H1 (cell line): ENCODE data around the gene SAMD4A. TPM values are rescaled to one million over a fixed set of nuclear protein-coding genes. Genes with fewer than 3 reads are reported as not detected.

Experiments used
- CTCF ChIA-PET: fragments of 300-600 bp; sonication (Branson Sonifier 250); formaldehyde crosslinking; loops from one replicate; lab custom pipeline; 2021; ENCODE audit not compliant: partially characterized antibody; lab: Charles Lee
- POLR2A ChIA-PET: fragments of 300-600 bp; sonication (Branson Sonifier 250); formaldehyde crosslinking; loops from one replicate; lab custom pipeline; 2021; ENCODE audit warnings: inconsistent platforms; ENCODE audit not compliant: partially characterized antibody; lab: Charles Lee
- DNase-seq, 2 experiments: peaks; one replicate each; pipeline versions ENCODE4 v3.0.0 to v3.0.0-alpha.2; 2010 to 2022; ENCODE audit warnings: low spot score in 2 of 2, low read depth in 1 of 2, mixed read lengths in 1 of 2
- FAIRE-seq: peaks from 2 replicates; lab custom pipeline; 2011; peaks lifted over from hg19 to GRCh38; lab: Jason Lieb, UNC
- H2AFZ ChIP-seq: 2 replicates; pipeline ENCODE4 v1.8.1; 2012; ENCODE audit warnings: low read length, inconsistent platforms
- H2AK5ac ChIP-seq: 2 replicates; pipeline ENCODE4 v1.6.1; 2013; ENCODE audit warnings: low read depth, low read length
- H2BK120ac ChIP-seq: replicated peaks from 2 replicates; pipeline ENCODE3; 2013; ENCODE audit warnings: low read depth, low read length, inconsistent platforms
- H2BK12ac ChIP-seq: 2 replicates; pipeline ENCODE4 v1.6.1; 2013; ENCODE audit warnings: low read depth, low read length
- H2BK15ac ChIP-seq: 2 replicates; pipeline ENCODE4 v1.6.1; 2013; ENCODE audit warnings: low read length
- H2BK20ac ChIP-seq: 2 replicates; pipeline ENCODE4 v1.6.1; 2013; ENCODE audit warnings: low read length
- H2BK5ac ChIP-seq: 2 replicates; pipeline ENCODE4 v1.6.1; 2013; ENCODE audit warnings: low read depth, low read length
- H3K14ac ChIP-seq: 2 replicates; pipeline ENCODE4 v1.6.1; 2013; ENCODE audit warnings: inconsistent platforms; ENCODE audit not compliant: insufficient read length
- H3K18ac ChIP-seq: 2 replicates; pipeline ENCODE4 v1.6.1; 2013; ENCODE audit warnings: low read length; ENCODE audit errors: extremely low read depth
- H3K23ac ChIP-seq: 2 replicates; pipeline ENCODE4 v1.6.1; 2013; ENCODE audit warnings: inconsistent platforms; ENCODE audit not compliant: insufficient read length
- H3K23me2 ChIP-seq: 2 replicates; pipeline ENCODE4 v1.6.1; 2013; ENCODE audit warnings: low read depth, low read length
- H3K27ac ChIP-seq: 2 replicates; pipeline ENCODE4 v1.6.1; 2011; ENCODE audit warnings: low read depth, low read length, inconsistent platforms
- H3K27me3 ChIP-seq, 4 experiments: replicated peaks in 1 of 4; 1 replicate in 1 of 4; 2 replicates in 3 of 4; pipeline versions ENCODE4 v1.6.1 to v1.8.1; 2011 to 2013; ENCODE audit warnings: low read length in 3 of 4, mild to moderate bottlenecking in 3 of 4, inconsistent platforms in 2 of 4, mixed read lengths in 2 of 4, moderate library complexity in 1 of 4; ENCODE audit not compliant: control insufficient read depth in 3 of 4, insufficient read depth in 3 of 4; ENCODE audit errors: extremely low read depth in 1 of 4
- H3K36me3 ChIP-seq, 4 experiments: 2 replicates each; pipeline versions ENCODE4 v1.6.1 to v1.8.1; 2011 to 2013; ENCODE audit warnings: mild to moderate bottlenecking in 4 of 4, low read length in 3 of 4, moderate library complexity in 2 of 4, control low read depth in 1 of 4, inconsistent platforms in 1 of 4; ENCODE audit not compliant: insufficient read depth in 4 of 4, control insufficient read depth in 2 of 4
- H3K4ac ChIP-seq: replicated peaks from 2 replicates; pipeline ENCODE3; 2013; ENCODE audit warnings: low read length, low read depth, mixed read lengths, inconsistent platforms; ENCODE audit not compliant: insufficient read length
- H3K4me1 ChIP-seq, 4 experiments: replicated peaks in 1 of 4; 1 replicate in 1 of 4; 2 replicates in 3 of 4; pipeline versions ENCODE4 v1.6.1 to v1.8.1; 2011 to 2013; ENCODE audit warnings: low read length in 3 of 4, inconsistent platforms in 2 of 4, mixed read lengths in 1 of 4; ENCODE audit not compliant: insufficient read depth in 4 of 4, control insufficient read depth in 3 of 4
- H3K4me2 ChIP-seq, 2 experiments: 2 replicates each; pipeline versions ENCODE4 v1.6.1 to v1.8.1; 2011 to 2013; ENCODE audit warnings: low read depth in 2 of 2, low read length in 2 of 2, control low read depth in 1 of 2, inconsistent platforms in 1 of 2, mild to moderate bottlenecking in 1 of 2; ENCODE audit not compliant: insufficient read depth in 1 of 2
- H3K4me3 ChIP-seq, 4 experiments: fragments of 200-600, 300-600 bp in 1 of 4; sonication (generic), shearing (Covaris generic), sonication (Bioruptor Twin) in 1 of 4; 2 replicates each; pipeline versions ENCODE4 v1.5.1 to v1.8.1; 2011 to 2016; ENCODE audit warnings: low read length in 4 of 4, low read depth in 3 of 4, control low read depth in 2 of 4, inconsistent platforms in 2 of 4, mild to moderate bottlenecking in 2 of 4, mixed read lengths in 1 of 4, moderate library complexity in 1 of 4; ENCODE audit not compliant: insufficient read depth in 2 of 4; ENCODE audit errors: extremely low read depth in 1 of 4
- H3K56ac ChIP-seq: replicated peaks from 2 replicates; pipeline ENCODE3; 2013; ENCODE audit warnings: low read depth, mild to moderate bottlenecking, mixed read lengths, low read length, inconsistent platforms; ENCODE audit not compliant: insufficient read length
- H3K79me1 ChIP-seq: 2 replicates; pipeline ENCODE4 v1.6.1; 2013; ENCODE audit warnings: low read depth, low read length, control low read depth
- H3K79me2 ChIP-seq, 2 experiments: 2 replicates each; pipeline versions ENCODE4 v1.6.1 to v1.8.1; 2012 to 2013; ENCODE audit warnings: low read length in 2 of 2, mild to moderate bottlenecking in 2 of 2, inconsistent platforms in 1 of 2; ENCODE audit not compliant: insufficient read depth in 2 of 2, control insufficient read depth in 1 of 2
- H3K9ac ChIP-seq, 4 experiments: replicated peaks in 1 of 4; 1 replicate in 1 of 4; 2 replicates in 3 of 4; pipeline versions ENCODE4 v1.6.1 to v1.8.1; 2011 to 2013; ENCODE audit warnings: low read depth in 3 of 4, low read length in 3 of 4, control low read depth in 2 of 4, mild to moderate bottlenecking in 2 of 4, moderate library complexity in 2 of 4, inconsistent platforms in 1 of 4; ENCODE audit errors: extremely low read depth in 1 of 4
- H3K9me3 ChIP-seq, 2 experiments: 2 replicates each; pipeline versions ENCODE4 v1.6.1 to v1.8.1; 2012 to 2013; ENCODE audit warnings: mild to moderate bottlenecking in 2 of 2, moderate library complexity in 2 of 2, control low read depth in 1 of 2, inconsistent platforms in 1 of 2, low read depth in 1 of 2, low read length in 1 of 2, mixed read lengths in 1 of 2; ENCODE audit not compliant: insufficient read depth in 2 of 2
- H4K20me1 ChIP-seq, 2 experiments: replicated peaks in 1 of 2; 2 replicates each; pipeline versions ENCODE3 to v1.8.1; 2011 to 2013; ENCODE audit warnings: inconsistent platforms in 2 of 2, low read length in 2 of 2, mild to moderate bottlenecking in 1 of 2; ENCODE audit not compliant: insufficient read depth in 2 of 2, control insufficient read depth in 1 of 2
- H4K5ac ChIP-seq: 2 replicates; pipeline ENCODE4 v1.6.1; 2013; ENCODE audit warnings: low read length, low read depth, mixed read lengths, inconsistent platforms; ENCODE audit not compliant: insufficient read length
- H4K8ac ChIP-seq: 2 replicates; pipeline ENCODE4 v1.8.0; 2013; ENCODE audit warnings: mild to moderate bottlenecking, moderate library complexity, low read length, inconsistent platforms; ENCODE audit not compliant: insufficient read depth; ENCODE audit errors: extremely low read depth
- H4K91ac ChIP-seq: replicated peaks from 2 replicates; pipeline ENCODE3; 2013; ENCODE audit warnings: low read length, mixed read lengths, inconsistent platforms; ENCODE audit not compliant: insufficient read length
- BCL11A ChIP-seq, 2 experiments: IDR thresholded peaks; one replicate each; pipeline ENCODE4 v1.6.1; 2011; ENCODE audit warnings: low read depth in 2 of 2, low read length in 2 of 2, mild to moderate bottlenecking in 2 of 2
- BRCA1 ChIP-seq: IDR thresholded peaks from 2 replicates; pipeline ENCODE4 v1.6.1; 2012; ENCODE audit warnings: low read depth, low read length, improper control_type of control experiment
- CBX8 ChIP-seq: fragments of 300-800, 300-1000 bp; sonication (generic); IDR thresholded peaks from 2 replicates; pipeline ENCODE4 v1.7.1; 2016; ENCODE audit warnings: low read depth, low read length, borderline replicate concordance
- CEBPB ChIP-seq: IDR thresholded peaks from 2 replicates; pipeline ENCODE4 v1.6.1; 2012; ENCODE audit warnings: low read depth, low read length
- CHD1 ChIP-seq: IDR thresholded peaks from 2 replicates; pipeline ENCODE4 v1.6.1; 2012; ENCODE audit warnings: low read depth, low read length, improper control_type of control experiment
- EP300 ChIP-seq, 2 experiments: IDR thresholded peaks; 1 replicate in 1 of 2; 2 replicates in 1 of 2; pipeline ENCODE4 v1.6.1; 2011 to 2012; ENCODE audit warnings: low read depth in 2 of 2, low read length in 2 of 2, mild to moderate bottlenecking in 2 of 2, borderline replicate concordance in 1 of 2, inconsistent platforms in 1 of 2, moderate library complexity in 1 of 2
- EZH2 ChIP-seq: fragments of 200-600 bp; sonication (generic); IDR thresholded peaks from 2 replicates; pipeline ENCODE4 v1.7.1; 2012; ENCODE audit warnings: low read depth, mild to moderate bottlenecking, moderate library complexity, low read length, inconsistent platforms; ENCODE audit not compliant: severe bottlenecking
- KDM5A ChIP-seq: fragments of 200-600 bp; IDR thresholded peaks from 2 replicates; pipeline ENCODE4 v1.7.1; 2012; ENCODE audit warnings: mild to moderate bottlenecking, low read length, inconsistent platforms, mixed read lengths
- POLR2A ChIP-seq, 2 experiments: IDR thresholded peaks; 1 replicate in 1 of 2; 2 replicates in 1 of 2; pipeline ENCODE4 v1.6.1; 2011; ENCODE audit warnings: low read depth in 2 of 2, low read length in 2 of 2, mild to moderate bottlenecking in 2 of 2; ENCODE audit errors: control extremely low read depth in 1 of 2
- POLR2AphosphoS5 ChIP-seq: IDR thresholded peaks from 2 replicates; pipeline ENCODE4 v1.6.1; 2011; ENCODE audit warnings: low read depth, low read length
- RFX5 ChIP-seq: IDR thresholded peaks from 2 replicates; pipeline ENCODE4 v1.6.1; 2011; ENCODE audit warnings: low read depth, low read length, improper control_type of control experiment, borderline replicate concordance
- SRF ChIP-seq: IDR thresholded peaks from 2 replicates; pipeline ENCODE4 v1.6.1; 2011; ENCODE audit warnings: mild to moderate bottlenecking, low read depth, low read length, moderate library complexity
- TAF1 ChIP-seq: IDR thresholded peaks from 2 replicates; pipeline ENCODE4 v1.6.1; 2011; ENCODE audit warnings: mild to moderate bottlenecking, low read depth, low read length
- WGBS, 2 experiments: shearing (Covaris generic) in 1 of 2; methylation state at CpG; one replicate each; pipeline versions ENCODE4 v1.1.6 to v1.1.7; 2013 to 2015; ENCODE audit warnings: low lambda C conversion rate in 2 of 2, mixed read lengths in 2 of 2, inconsistent platforms in 1 of 2, low coverage in 1 of 2, missing lambda C conversion rate in 1 of 2; ENCODE audit not compliant: insufficient replicate concordance in 2 of 2, insufficient coverage in 1 of 2, insufficient read length in 1 of 2; ENCODE audit errors: extremely low coverage in 1 of 2, missing lambda C conversion rate in 1 of 2; 5-methylcytosine and 5-hydroxymethylcytosine counted together
- polyA plus RNA-seq, 7 experiments: library from polyadenylated mRNA; depleted of rRNA in 3 of 7; stranded (reverse) in 5 of 7; unstranded in 2 of 7; fragments of >200 nt in 5 of 7; fragments of 200-250 nt in 2 of 7; gene quantifications; 1 replicate in 5 of 7; 2 replicates in 1 of 7; 4 replicates in 1 of 7; pipeline versions ENCODE4 v1.2.1 to v1.2.3, GENCODE V29; 2011 to 2013; ENCODE audit warnings: missing spikeins in 2 of 7, mixed read lengths in 2 of 7
- total RNA-seq: library from RNA; stranded (reverse); fragmentation: NEBNext Ultra II Directional; extraction: Animal tissue kit (Norgen Biotek cat#: 25700); gene quantifications from 2 replicates; pipeline ENCODE4 v1.2.1, GENCODE V29; 2021
- TF ChIP-seq, protein P1 (sequence below): IDR thresholded peaks from 2 replicates; pipeline ENCODE4 v1.6.1; 2011; ENCODE audit warnings: low read length, improper control_type of control experiment

Gene SAMD4A
- total and polyA plus RNA-seq, 2 of the 8 experiments (the other 6 are each of a cell fraction or from before 2014, with no cell fraction given), result 2.4 to 12.3 TPM

DNA sequence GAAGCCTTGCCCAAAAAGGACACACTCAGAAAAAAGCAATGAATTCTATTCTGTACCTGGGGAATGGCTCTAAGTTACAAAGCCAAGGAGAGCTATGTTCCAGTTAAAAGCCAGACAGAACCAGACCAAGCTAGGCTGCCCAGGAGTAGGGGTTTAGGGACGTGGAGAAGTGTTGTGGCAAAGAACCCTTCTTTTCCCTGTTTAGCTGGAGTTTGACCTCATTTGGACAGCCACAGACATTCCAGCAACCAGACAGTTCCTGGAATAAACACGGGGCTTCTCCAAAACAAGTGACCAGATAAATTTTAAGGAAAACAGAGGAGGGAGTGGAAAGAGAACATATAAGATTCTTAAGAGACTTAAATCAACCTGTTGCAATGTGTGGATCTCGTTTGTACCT, 273.4 kb downstream of the SAMD4A start:
- Histone ChIP-seq H4K8ac (no peak overlapping the region), H2AK5ac (no peak overlapping the region), H3K56ac (no peak overlapping the region), H2BK120ac (no peak overlapping the region), H4K5ac (no peak overlapping the region), H3K18ac (no peak overlapping the region), H2AFZ (no peak overlapping the region), H3K4me3 (no peak overlapping the region), H2BK15ac (no peak overlapping the region), H3K23ac (no peak overlapping the region), H3K9me3 (no peaks in the 10 kb centered on the region), H3K79me2 (no peaks in the 10 kb centered on the region), H3K4me1 (no peaks in the 10 kb centered on the region), H4K20me1 (no peaks in the 10 kb centered on the region), H3K36me3 (no peaks in the 10 kb centered on the region), H4K91ac (no peak overlapping the region), H3K27ac (no peak overlapping the region), H3K79me1 (no peaks in the 10 kb centered on the region), H3K9ac (no peak overlapping the region), H2BK12ac (no peak overlapping the region), H3K4ac (no peak overlapping the region), H3K23me2 (no peaks in the 10 kb centered on the region), H3K4me2 (no peak overlapping the region), H2BK5ac (no peak overlapping the region), H3K27me3 (no peaks in the 10 kb centered on the region), H3K14ac (no peak overlapping the region), H2BK20ac (no peak overlapping the region)
- 89% methylated on average over 3 of the region's 3 CpGs; no CpG with 5 or more reads in 1 of the 2 experiments for WGBS, 2 experiments
- DNase-seq (no peak), FAIRE-seq (no peak)
- ChIA-PET POLR2A (interaction anchor here (1.5 kb wide), 1 partner anchor 63 kb away, joined by 4 read pairs; no protein-coding TSS in a partner anchor), CTCF (interaction anchor here (1.1 to 2.1 kb wide), 4 partner anchors 9 to 63 kb away, joined by 3 to 5 read pairs (median 4); no protein-coding TSS in a partner anchor)
- TF ChIP-seq CEBPB (no peak), BCL11A (IDR thresholded peaks at IDR 0.05; ENCODE audit: low read depth in 2 of 2, low read length in 2 of 2) (no peak), EP300 (IDR thresholded peaks at IDR 0.05; ENCODE audit: borderline replicate concordance in 1 of 2, low read depth in 2 of 2, low read length in 2 of 2) (no peak), POLR2A (IDR thresholded peaks at IDR 0.05; ENCODE audit: control extremely low read depth in 1 of 2, low read depth in 2 of 2, low read length in 2 of 2) (no peak), SRF (no peak), EZH2 (no peak), POLR2AphosphoS5 (no peak), BRCA1 (no peak), RFX5 (no peak), KDM5A (no peak), CHD1 (no peak), TAF1 (no peak), CBX8 (no peak)
- TF ChIP-seq, protein P1, sequence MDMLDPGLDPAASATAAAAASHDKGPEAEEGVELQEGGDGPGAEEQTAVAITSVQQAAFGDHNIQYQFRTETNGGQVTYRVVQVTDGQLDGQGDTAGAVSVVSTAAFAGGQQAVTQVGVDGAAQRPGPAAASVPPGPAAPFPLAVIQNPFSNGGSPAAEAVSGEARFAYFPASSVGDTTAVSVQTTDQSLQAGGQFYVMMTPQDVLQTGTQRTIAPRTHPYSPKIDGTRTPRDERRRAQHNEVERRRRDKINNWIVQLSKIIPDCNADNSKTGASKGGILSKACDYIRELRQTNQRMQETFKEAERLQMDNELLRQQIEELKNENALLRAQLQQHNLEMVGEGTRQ, result no peak
